ENCODE results near the gene UBE2J1. TPM values are rescaled to one million over a fixed set of nuclear protein-coding genes. Genes with fewer than 3 reads are reported as not detected.

The UBE2J1 gene
- polyA plus RNA-seq, 1 of the 3 experiments (the other 2 are of a cell fraction) = 11.3 TPM

DNA sequence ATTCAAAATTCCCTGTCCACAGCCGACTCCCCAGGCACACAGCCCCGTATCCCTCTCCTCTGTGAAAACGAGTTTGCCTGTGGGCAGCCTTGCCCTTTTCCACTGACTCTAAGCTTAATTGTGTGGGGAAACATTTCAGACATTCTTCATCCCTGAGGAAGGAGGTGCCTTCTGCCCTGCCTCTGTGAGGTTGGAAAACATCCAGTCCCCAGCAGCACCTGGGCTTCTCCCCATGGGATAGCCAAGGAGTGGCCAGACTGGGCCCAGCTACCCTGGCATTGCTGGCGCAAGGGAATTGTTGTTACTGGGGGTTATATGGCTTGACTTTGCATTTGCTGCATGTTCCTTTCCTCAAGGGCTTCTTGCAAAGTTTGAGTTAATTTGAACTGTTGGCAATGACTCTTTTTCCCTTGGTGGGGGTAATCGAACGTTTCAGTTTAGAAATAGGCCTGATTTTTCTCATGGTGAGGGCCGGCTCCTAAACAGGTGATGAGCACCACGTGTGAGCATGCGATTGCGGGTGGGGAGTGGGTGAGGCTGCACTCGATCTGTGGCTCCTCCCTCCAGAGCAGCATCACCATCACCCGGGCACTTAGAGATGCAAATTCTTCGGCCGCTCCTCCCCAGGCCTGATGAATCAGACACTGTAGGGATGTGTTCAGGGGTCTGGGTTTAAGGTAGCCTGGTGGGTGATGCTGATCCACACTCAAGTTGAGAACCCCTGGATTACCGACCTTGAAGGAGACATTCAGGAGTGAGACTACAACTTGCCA, 67.4 kb downstream of the UBE2J1 start:
- H3F3A ChIP-seq (replicated peaks; ENCODE audit: insufficient read depth) = no peaks in the 10 kb centered on the region
- no peak overlapping the region for H2AFZ ChIP-seq (ENCODE audit: low read depth)
- no peaks in the 10 kb centered on the region for H3K4me1 ChIP-seq (ENCODE audit: control insufficient read depth in 1 of 2, insufficient read depth in 2 of 2, low read depth in 1 of 2, low read length in 1 of 2)
- no peak for DNase-seq
- 82% methylated on average over 13 of the region's 15 CpGs for WGBS (ENCODE audit: low lambda C conversion rate)
- no peaks in the 10 kb centered on the region for H3K36me3 ChIP-seq (replicated peaks in 1 of 2; ENCODE audit: control insufficient read depth in 1 of 2, insufficient read depth in 2 of 2, low read length in 1 of 2)
- no peak overlapping the region for H3K4me3 ChIP-seq (ENCODE audit: low read depth in 2 of 2, low read length in 1 of 2)
- no peaks in the 10 kb centered on the region for H4K20me1 ChIP-seq (ENCODE audit: insufficient read depth)
- H3K9me3 ChIP-seq = no peaks in the 10 kb centered on the region
- TF ChIP-seq CTCF (IDR thresholded peaks at IDR 0.05) = no peak
- TF ChIP-seq MAX (IDR thresholded peaks at IDR 0.05; ENCODE audit: low read depth) = no peak
- TF ChIP-seq EZH2phosphoT487 (IDR thresholded peaks at IDR 0.05; ENCODE audit: borderline replicate concordance, low read depth) = no peak
- TF ChIP-seq TAF1 (IDR thresholded peaks at IDR 0.05; ENCODE audit: borderline replicate concordance, low read depth, low read length) = no peak
- no peak for TF ChIP-seq TEAD4 (IDR thresholded peaks at IDR 0.05; ENCODE audit: borderline replicate concordance, insufficient read depth)
- TF ChIP-seq SIN3A (IDR thresholded peaks at IDR 0.05; ENCODE audit: borderline replicate concordance, low read depth, low read length) = no peak
- TF ChIP-seq FOSL2 (IDR thresholded peaks at IDR 0.05; ENCODE audit: borderline replicate concordance, low read depth) = no peak
- TF ChIP-seq RAD21 (IDR thresholded peaks at IDR 0.05; ENCODE audit: low read length) = no peak
- TF ChIP-seq JUND (IDR thresholded peaks at IDR 0.05) = no peak
- no peak for TF ChIP-seq REST (IDR thresholded peaks at IDR 0.05; ENCODE audit: low read depth, low read length)
- no peak for TF ChIP-seq PBX3 (IDR thresholded peaks at IDR 0.05)
- no peak for TF ChIP-seq FOXM1 (IDR thresholded peaks at IDR 0.05; ENCODE audit: low read depth)
- no peak for TF ChIP-seq ZBTB33 (IDR thresholded peaks at IDR 0.05; ENCODE audit: borderline replicate concordance, low read depth)
- TF ChIP-seq YY1 (IDR thresholded peaks at IDR 0.05; ENCODE audit: low read depth) = no peak
- no peak for TF ChIP-seq RFX5 (IDR thresholded peaks at IDR 0.05; ENCODE audit: low read length)
- TF ChIP-seq RXRA (IDR thresholded peaks at IDR 0.05; ENCODE audit: borderline replicate concordance, low read depth) = no peak
- no peak for TF ChIP-seq POLR2AphosphoS5 (IDR thresholded peaks at IDR 0.05; ENCODE audit: low read depth, low read length)
- TF ChIP-seq NFIC (IDR thresholded peaks at IDR 0.05; ENCODE audit: borderline replicate concordance) = no peak
- no peak overlapping the region for H3K9ac ChIP-seq
- POLR2A ChIA-PET = no interaction called here
- H3K27ac ChIP-seq (ENCODE audit: low read depth in 2 of 2, low read length in 1 of 2) = no peak overlapping the region
- H3K79me2 ChIP-seq (ENCODE audit: insufficient read depth) = no peaks in the 10 kb centered on the region
- H3K9me2 ChIP-seq = no peaks in the 10 kb centered on the region
- CTCF ChIA-PET = no interaction called here
- no peak overlapping the region for H3K4me2 ChIP-seq
- no peaks in the 10 kb centered on the region for H3K27me3 ChIP-seq (ENCODE audit: insufficient read depth)
